ENCODE measurements around the gene AKR7A2. TPM values are rescaled to one million over a fixed set of nuclear protein-coding genes. Genes with fewer than 3 reads are reported as not detected.

The AKR7A2 gene
- total and polyA plus RNA-seq, 9 of the 15 experiments (the other 6 are each of a cell fraction or from before 2014, with no cell fraction given), result 2.0 to 78.4 (median 49.4) TPM

DNA sequence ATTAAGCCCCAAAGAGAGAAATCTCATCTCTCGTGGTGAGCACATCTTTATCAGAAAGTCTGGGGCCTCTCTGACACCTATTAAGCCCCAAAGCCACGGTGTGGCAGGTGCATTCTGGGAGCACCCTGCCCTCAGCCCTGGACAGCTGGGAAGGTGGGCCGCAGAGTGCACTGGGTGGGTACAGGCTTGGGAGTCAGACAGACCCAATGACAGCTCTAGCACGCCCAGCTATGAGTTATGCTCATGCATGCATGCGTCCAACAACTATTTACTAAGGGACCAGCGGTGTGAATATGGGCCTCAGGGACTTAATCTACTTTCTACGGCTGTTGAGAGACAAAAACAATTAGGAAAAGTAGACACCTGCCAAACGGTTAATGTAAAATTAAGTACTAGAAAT, 46.8 kb upstream of the AKR7A2 start:
- no peak for ATAC-seq
- H3K36me3 ChIP-seq (ENCODE audit: control insufficient read depth, insufficient read depth, low read length), result peaks cover 34% of the 10 kb centered on the region; the same call in 2 of the 3 replicates
- in situ Hi-C loops (cut with MboI) (no loop called here), intact Hi-C loops (cut with micrococcal nuclease) (no loop called here)
- H3K79me2 ChIP-seq (ENCODE audit: control insufficient read depth, insufficient read depth, low read length), result no peaks in the 10 kb centered on the region
- FAIRE-seq, result no peak
- peaks cover 6% of the 10 kb centered on the region for H3K9me1 ChIP-seq (ENCODE audit: control insufficient read depth, insufficient read depth, low read length)
- H3K9me3 ChIP-seq (replicated peaks; ENCODE audit: control insufficient read depth, insufficient read depth, low read depth, low read length), result no peaks in the 10 kb centered on the region
- peaks cover 0 to 5% of the 10 kb centered on the region in 2 experiments; a peak in 1 of 5 replicates for H3K4me1 ChIP-seq (replicated peaks in 1 of 2; ENCODE audit: control insufficient read depth in 2 of 2, insufficient read depth in 2 of 2, low read length in 2 of 2)
- no peak overlapping the region for H3K4me2 ChIP-seq (ENCODE audit: insufficient read depth, low read length)
- H3K27me3 ChIP-seq (ENCODE audit: control insufficient read depth in 2 of 2, insufficient read depth in 2 of 2, low read length in 2 of 2), result no peaks in the 10 kb centered on the region
- no TSS peak for BruUV-seq (replicated peaks)
- ChIA-PET CTCF (ENCODE audit: low intra/inter-chr PET ratio) (no interaction called here), POLR2A (interaction anchor here (1.2 kb wide), 1 partner anchor 14 kb away, joined by 4 read pairs; no protein-coding TSS in a partner anchor)
- no peak overlapping the region for H3K27ac ChIP-seq (ENCODE audit: extremely low read depth, low read depth, low read length)
- 68% methylated on average over 8 of the region's 8 CpGs for WGBS (ENCODE audit: insufficient coverage, low coverage, missing lambda C conversion rate)
- TF ChIP-seq RBM39 (optimal IDR thresholded peaks at IDR 0.05; ENCODE audit: low read depth, low read length) (no peak), PTTG1 (tag; IDR thresholded peaks at IDR 0.05; ENCODE audit: low read depth) (no peak), E2F8 (IDR thresholded peaks at IDR 0.05; ENCODE audit: low read depth, partially characterized antibody) (no peak), TCF3 (CRISPR knock-in tag; IDR thresholded peaks at IDR 0.05) (no peak), ILK (tag; IDR thresholded peaks at IDR 0.05; ENCODE audit: borderline replicate concordance, low read depth) (no peak), IRF1 (CRISPR knock-in tag; IDR thresholded peaks at IDR 0.05; ENCODE audit: borderline replicate concordance) (no peak), SRSF7 (optimal IDR thresholded peaks at IDR 0.05; ENCODE audit: low read depth, low read length) (no peak), ZNF76 (CRISPR knock-in tag; IDR thresholded peaks at IDR 0.05; ENCODE audit: borderline replicate concordance) (no peak), RERE (CRISPR knock-in tag; IDR thresholded peaks at IDR 0.05; ENCODE audit: borderline replicate concordance) (no peak), FOXA1 (IDR thresholded peaks at IDR 0.05; ENCODE audit: borderline replicate concordance) (no peak), DIDO1 (tag; IDR thresholded peaks at IDR 0.05; ENCODE audit: low read depth) (no peak)
- TF ChIP-seq, protein P1, sequence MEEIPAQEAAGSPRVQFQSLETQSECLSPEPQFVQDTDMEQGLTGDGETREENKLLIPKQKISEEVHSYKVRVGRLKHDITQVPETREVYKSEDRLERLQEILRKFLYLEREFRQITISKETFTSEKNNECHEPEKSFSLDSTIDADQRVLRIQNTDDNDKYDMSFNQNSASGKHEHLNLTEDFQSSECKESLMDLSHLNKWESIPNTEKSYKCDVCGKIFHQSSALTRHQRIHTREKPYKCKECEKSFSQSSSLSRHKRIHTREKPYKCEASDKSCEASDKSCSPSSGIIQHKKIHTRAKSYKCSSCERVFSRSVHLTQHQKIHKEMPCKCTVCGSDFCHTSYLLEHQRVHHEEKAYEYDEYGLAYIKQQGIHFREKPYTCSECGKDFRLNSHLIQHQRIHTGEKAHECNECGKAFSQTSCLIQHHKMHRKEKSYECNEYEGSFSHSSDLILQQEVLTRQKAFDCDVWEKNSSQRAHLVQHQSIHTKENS (CRISPR knock-in tag; IDR thresholded peaks at IDR 0.05), result no peak
- no peak overlapping the region for H3K9ac ChIP-seq (ENCODE audit: insufficient read depth in 1 of 2, low read depth in 2 of 2, low read length in 2 of 2)
- no peak for DNase-seq (ENCODE audit: extremely low read depth in 1 of 4, low spot score in 3 of 4)
- peaks cover 5% of the 10 kb centered on the region; the same call in 1 of the 2 replicates for H4K20me1 ChIP-seq (replicated peaks; ENCODE audit: control insufficient read depth, insufficient read depth, low read length)
- no peak overlapping the region for H2AFZ ChIP-seq (ENCODE audit: low read depth, low read length)
- H3K4me3 ChIP-seq, result no peak overlapping the region

All from K562 (cell line).